ENCODE measurements around the gene HOXC4.

HOXC4 gene

GRCh38 chr12:54044425-54045103 is 9.1 kb upstream of the HOXC4 start:
- Mint-ChIP-seq H3K27me3 (peaks cover 74 to 100% of the 10 kb centered on the region in 2 donors), H3K9me3 (no peaks in the 10 kb centered on the region), H3K36me3 (ENCODE audit: insufficient read depth) (no peaks in the 10 kb centered on the region), H3K27ac (no peak overlapping the region), H3K4me3 (no peak overlapping the region), H3K4me1 (ENCODE audit: low read depth in 2 of 2) (peaks cover 5 to 16% of the 10 kb centered on the region in 2 donors)
- ATAC-seq (replicated peaks) (no peak), DNase-seq (no peak)

DNA sequence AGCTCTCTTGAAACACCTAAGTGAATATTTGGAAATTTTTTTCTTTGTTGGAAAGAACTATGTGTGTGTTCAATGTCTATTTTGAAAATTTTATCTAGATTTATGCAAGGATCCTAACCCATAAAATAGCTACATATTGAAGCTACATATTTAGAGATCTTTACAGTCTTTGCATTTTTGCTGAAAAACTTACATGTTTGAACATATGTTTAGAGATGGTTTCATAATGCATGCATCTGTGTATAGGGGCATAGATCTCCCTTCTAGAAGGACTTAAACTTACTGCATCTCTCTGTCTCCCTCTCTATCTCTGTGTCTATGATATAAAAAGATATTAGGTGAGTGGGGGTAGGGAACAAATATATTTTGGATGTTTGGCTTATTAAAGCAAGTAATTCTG is 8.2 kb upstream of the HOXC4 start:
- H3K36me3 Mint-ChIP-seq (ENCODE audit: insufficient read depth), result no peaks in the 10 kb centered on the region
- ATAC-seq (replicated peaks), result no peak
- H3K27me3 Mint-ChIP-seq, result peaks cover 74 to 100% of the 10 kb centered on the region in 2 donors
- H3K9me3 Mint-ChIP-seq, result no peaks in the 10 kb centered on the region
- no peak for DNase-seq
- no peak overlapping the region for H3K27ac Mint-ChIP-seq
- H3K4me1 Mint-ChIP-seq (ENCODE audit: low read depth in 2 of 2), result peaks cover 5 to 20% of the 10 kb centered on the region in 2 donors
- H3K4me3 Mint-ChIP-seq, result no peak overlapping the region

GRCh38 chr12:54045868-54046521 is 7.6 kb upstream of the HOXC4 start:
- Mint-ChIP-seq H3K4me1 (ENCODE audit: low read depth in 2 of 2) (peaks cover 5 to 24% of the 10 kb centered on the region in 2 donors), H3K4me3 (no peak overlapping the region), H3K9me3 (no peaks in the 10 kb centered on the region), H3K36me3 (ENCODE audit: insufficient read depth) (no peaks in the 10 kb centered on the region), H3K27me3 (peaks cover 70 to 100% of the 10 kb centered on the region in 2 donors), H3K27ac (no peak overlapping the region)
- ATAC-seq (replicated peaks), result no peak
- DNase-seq, result no peak

DNA sequence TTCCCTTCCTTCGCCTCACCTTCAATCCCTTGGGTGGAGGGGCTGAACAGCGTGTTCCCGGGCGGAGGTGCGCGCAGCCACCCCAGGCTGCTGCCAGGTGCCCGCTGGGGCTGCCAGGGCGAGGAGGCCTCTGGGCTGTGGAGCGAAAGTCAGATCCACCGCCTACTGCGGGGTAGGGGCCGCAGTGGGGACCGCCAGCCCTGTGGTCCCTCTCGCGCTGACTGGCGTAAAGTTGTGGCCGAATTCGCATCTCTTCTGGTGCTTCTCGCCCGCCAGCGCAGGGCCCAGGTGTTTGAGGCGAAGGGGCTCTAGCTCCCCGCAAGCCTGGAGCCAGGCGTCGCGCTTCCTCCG is 6.9 kb upstream of the HOXC4 start:
- no peak for ATAC-seq (replicated peaks)
- H3K27ac Mint-ChIP-seq, result no peak overlapping the region

GRCh38 chr12:54047160-54047963 is 6.3 kb upstream of the HOXC4 start:
- ATAC-seq (replicated peaks) (no peak), DNase-seq (no peak)
- Mint-ChIP-seq H3K27ac (no peak overlapping the region), H3K27me3 (peaks cover 70 to 100% of the 10 kb centered on the region in 2 donors), H3K4me3 (peak overlapping the region in 1 of 2 donors; percentile 49), H3K36me3 (ENCODE audit: insufficient read depth) (no peaks in the 10 kb centered on the region), H3K4me1 (ENCODE audit: low read depth in 2 of 2) (peaks cover 9 to 32% of the 10 kb centered on the region in 2 donors), H3K9me3 (no peaks in the 10 kb centered on the region)

More for the DNA sequence above, 6.9 kb upstream of the HOXC4 start:
- Mint-ChIP-seq H3K9me3 (no peaks in the 10 kb centered on the region), H3K4me3 (peak overlapping the region in 1 of 2 donors; percentile 49), H3K27me3 (peaks cover 70 to 100% of the 10 kb centered on the region in 2 donors), H3K4me1 (ENCODE audit: low read depth in 2 of 2) (peaks cover 7 to 29% of the 10 kb centered on the region in 2 donors), H3K36me3 (ENCODE audit: insufficient read depth) (no peaks in the 10 kb centered on the region)
- DNase-seq, result no peak

DNA sequence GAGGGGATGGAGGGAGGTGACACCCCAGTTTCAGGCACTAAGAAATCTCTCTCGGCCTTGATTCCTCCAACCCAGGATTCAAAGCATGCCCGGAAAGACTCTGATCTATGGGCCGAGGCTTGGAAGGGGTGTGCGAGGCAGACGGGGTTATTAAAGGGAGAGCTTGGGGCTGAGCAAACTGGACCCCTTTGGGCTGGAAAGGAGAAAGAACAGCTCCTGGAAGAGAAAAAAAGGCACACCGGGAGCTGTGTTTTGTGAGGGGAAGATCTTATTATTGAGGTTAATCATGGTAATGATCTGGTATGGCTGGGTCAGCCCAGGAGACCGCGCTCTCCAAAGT is 5.7 kb upstream of the HOXC4 start:
- H3K27me3 Mint-ChIP-seq, result peaks cover 70 to 100% of the 10 kb centered on the region in 2 donors
- no peak for ATAC-seq (replicated peaks)
- H3K4me3 Mint-ChIP-seq, result no peak overlapping the region
- H3K4me1 Mint-ChIP-seq (ENCODE audit: low read depth in 2 of 2), result peaks cover 13 to 35% of the 10 kb centered on the region in 2 donors
- H3K27ac Mint-ChIP-seq, result no peak overlapping the region
- no peak for DNase-seq
- peaks cover 3% of the 10 kb centered on the region for H3K36me3 Mint-ChIP-seq (ENCODE audit: insufficient read depth)
- H3K9me3 Mint-ChIP-seq, result no peaks in the 10 kb centered on the region

GRCh38 chr12:54048406-54049093 is 5.1 kb upstream of the HOXC4 start:
- Mint-ChIP-seq H3K4me3 (no peak overlapping the region), H3K27ac (no peak overlapping the region), H3K4me1 (ENCODE audit: low read depth in 2 of 2) (peaks cover 16 to 34% of the 10 kb centered on the region in 2 donors), H3K9me3 (no peaks in the 10 kb centered on the region), H3K27me3 (peaks cover 69 to 96% of the 10 kb centered on the region in 2 donors), H3K36me3 (ENCODE audit: insufficient read depth) (peaks cover 4% of the 10 kb centered on the region)
- DNase-seq (no peak), ATAC-seq (replicated peaks) (no peak)

GRCh38 chr12:54049108-54049507 is 4.5 kb upstream of the HOXC4 start:
- Mint-ChIP-seq H3K36me3 (ENCODE audit: insufficient read depth) (peaks cover 4% of the 10 kb centered on the region), H3K27me3 (peaks cover 65 to 92% of the 10 kb centered on the region in 2 donors), H3K4me1 (ENCODE audit: low read depth in 2 of 2) (peaks cover 18 to 29% of the 10 kb centered on the region in 2 donors), H3K27ac (no peak overlapping the region), H3K4me3 (no peak overlapping the region), H3K9me3 (no peaks in the 10 kb centered on the region)
- ATAC-seq (replicated peaks) (no peak), DNase-seq (no peak)

DNA sequence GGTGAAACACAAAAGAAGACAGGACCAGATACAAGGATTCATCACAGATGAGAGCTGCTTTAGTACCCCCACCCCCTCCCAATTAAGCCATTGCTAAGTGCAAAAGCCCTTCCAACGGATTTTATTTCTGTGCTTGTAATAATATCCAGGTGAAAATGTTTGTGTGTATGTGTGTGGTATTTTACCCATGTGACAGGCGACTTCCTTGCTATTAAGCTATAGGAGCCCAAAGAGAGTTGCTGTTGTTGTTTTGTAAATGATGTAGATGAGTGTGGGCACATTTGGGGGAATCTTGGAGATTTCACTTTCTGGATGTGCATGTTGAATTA is 3.2 kb upstream of the HOXC4 start:
- no peak for ATAC-seq (replicated peaks)
- H3K4me1 Mint-ChIP-seq (ENCODE audit: low read depth in 2 of 2), result peaks cover 24 to 33% of the 10 kb centered on the region in 2 donors

GRCh38 chr12:54051026-54051842 is 2.4 kb upstream of the HOXC4 start:
- Mint-ChIP-seq H3K4me3 (peak overlapping the region in 1 of 2 donors; percentile 19), H3K4me1 (ENCODE audit: low read depth in 2 of 2) (peaks cover 24 to 33% of the 10 kb centered on the region in 2 donors), H3K27ac (no peak overlapping the region), H3K36me3 (ENCODE audit: insufficient read depth) (peaks cover 4% of the 10 kb centered on the region), H3K9me3 (no peaks in the 10 kb centered on the region), H3K27me3 (peaks cover 50 to 87% of the 10 kb centered on the region in 2 donors)
- no peak for DNase-seq
- no peak for ATAC-seq (replicated peaks)

More for the DNA sequence above, 3.2 kb upstream of the HOXC4 start:
- Mint-ChIP-seq H3K27me3 (peaks cover 58 to 88% of the 10 kb centered on the region in 2 donors), H3K4me3 (peak overlapping the region; percentile 21 to 28), H3K27ac (no peak overlapping the region), H3K36me3 (ENCODE audit: insufficient read depth) (peaks cover 4% of the 10 kb centered on the region), H3K9me3 (no peaks in the 10 kb centered on the region)
- no peak for DNase-seq

DNA sequence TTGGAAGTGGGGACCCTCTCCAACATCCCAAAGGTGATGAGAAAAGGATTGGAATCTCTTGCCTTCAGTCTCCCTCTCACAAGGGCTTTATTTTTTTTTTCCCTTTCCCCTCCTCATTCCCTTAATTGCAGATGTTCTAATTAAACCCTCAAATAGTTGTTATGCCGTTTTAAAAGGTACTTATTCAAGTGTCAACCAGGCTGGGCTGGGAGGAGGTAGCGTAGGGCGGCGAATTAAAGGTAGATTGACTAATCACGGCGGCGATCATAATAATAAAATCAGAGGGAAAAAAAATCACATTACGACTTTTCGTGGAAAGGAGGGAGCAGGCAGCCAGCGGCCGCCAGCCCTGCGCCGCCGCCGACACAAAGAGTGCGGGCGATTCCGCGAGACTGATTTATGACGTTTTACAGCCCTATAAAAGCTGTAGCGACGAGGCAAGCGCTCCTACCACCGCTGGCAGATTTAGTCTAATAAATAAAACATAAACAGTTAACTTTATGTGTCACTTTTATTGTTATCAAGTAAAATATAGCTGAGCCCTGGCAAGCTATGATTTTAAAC is 1.7 kb upstream of the HOXC4 start:
- peaks cover 43 to 87% of the 10 kb centered on the region in 2 donors for H3K27me3 Mint-ChIP-seq
- H3K9me3 Mint-ChIP-seq, result no peaks in the 10 kb centered on the region
- DNase-seq (no peak), ATAC-seq (replicated peaks) (no peak)
- peaks cover 7% of the 10 kb centered on the region for H3K36me3 Mint-ChIP-seq (ENCODE audit: insufficient read depth)
- peak overlapping the region in 1 of 2 donors; percentile 93 for H3K27ac Mint-ChIP-seq
- peaks cover 21 to 30% of the 10 kb centered on the region in 2 donors for H3K4me1 Mint-ChIP-seq (ENCODE audit: low read depth in 2 of 2)
- peak overlapping the region; percentile 70 to 82 for H3K4me3 Mint-ChIP-seq

DNA sequence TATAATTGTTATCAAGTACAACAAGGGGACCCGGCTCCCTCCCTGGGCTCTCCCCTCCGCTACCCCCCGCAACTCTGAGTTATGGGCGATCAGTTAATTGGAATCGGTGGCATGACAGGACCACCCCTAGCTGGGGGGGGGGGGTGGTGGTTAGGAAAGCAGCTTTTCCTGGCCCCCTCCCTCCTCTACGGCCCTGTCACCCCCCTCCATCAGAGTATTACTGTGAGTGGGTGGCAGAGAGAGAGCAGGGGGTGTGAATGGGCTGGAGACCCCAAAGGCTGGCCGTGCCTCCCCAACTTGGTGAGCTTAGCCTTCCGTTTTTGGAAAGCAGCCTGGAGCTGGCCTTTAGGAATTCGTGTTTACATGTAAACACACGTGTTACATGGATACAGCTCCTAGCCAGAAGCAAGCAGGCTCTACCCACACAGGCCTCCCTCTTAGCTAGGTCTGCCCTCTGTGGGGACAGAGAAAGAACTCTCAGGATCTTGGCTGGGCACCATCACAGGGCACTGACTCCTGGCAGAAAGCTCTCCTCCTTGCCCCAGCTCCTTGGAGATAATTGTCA is 1.1 kb upstream of the HOXC4 start:
- peaks cover 19 to 27% of the 10 kb centered on the region in 2 donors for H3K4me1 Mint-ChIP-seq (ENCODE audit: low read depth in 2 of 2)
- H3K27me3 Mint-ChIP-seq, result peaks cover 37 to 87% of the 10 kb centered on the region in 2 donors
- DNase-seq (no peak), ATAC-seq (replicated peaks) (no peak)
- no peaks in the 10 kb centered on the region for H3K9me3 Mint-ChIP-seq
- H3K36me3 Mint-ChIP-seq (ENCODE audit: insufficient read depth), result peaks cover 7% of the 10 kb centered on the region
- H3K4me3 Mint-ChIP-seq, result peak overlapping the region; percentile 70 to 82
- peak overlapping the region; percentile 78 to 93 for H3K27ac Mint-ChIP-seq
